ENCODE data around the gene SUPT16H.

Gene SUPT16H

GRCh38 chr14:21308479-21309237 is 75.2 kb downstream of the SUPT16H start (continued):
- TF ChIP-seq ZBTB6 (tag by site-specific recombination; IDR thresholded peaks at IDR 0.05) (no peak), KLF16 (tag by site-specific recombination; IDR thresholded peaks at IDR 0.05) (peak; percentile 53), ZNF266 (tag by site-specific recombination; IDR thresholded peaks at IDR 0.05; ENCODE audit: low read depth) (no peak), ZNF488 (tag by site-specific recombination; IDR thresholded peaks at IDR 0.05) (no peak), ZNF335 (tag by site-specific recombination; conservative IDR thresholded peaks at IDR 0.05) (no peak), ZBTB17 (tag by site-specific recombination; IDR thresholded peaks at IDR 0.05) (peak; percentile 37; the same call in 1 of the 2 replicates), ZNF670 (tag by site-specific recombination; IDR thresholded peaks at IDR 0.05; ENCODE audit: low read depth) (no peak), ZNF560 (tag by site-specific recombination; IDR thresholded peaks at IDR 0.05; ENCODE audit: borderline replicate concordance) (no peak), MYNN (tag by site-specific recombination; IDR thresholded peaks at IDR 0.05; ENCODE audit: borderline replicate concordance) (no peak), ZNF837 (tag by site-specific recombination; IDR thresholded peaks at IDR 0.05) (no peak), ATF2 (tag by site-specific recombination; IDR thresholded peaks at IDR 0.05; ENCODE audit: low read depth) (no peak), HOXD13 (CRISPR knock-in tag; IDR thresholded peaks at IDR 0.05; ENCODE audit: borderline replicate concordance) (no peak), INSM2 (tag by site-specific recombination; IDR thresholded peaks at IDR 0.05) (no peak), ZBTB11 (tag by site-specific recombination; conservative IDR thresholded peaks at IDR 0.05; ENCODE audit: low read depth) (no peak), ZNF132 (tag by site-specific recombination; IDR thresholded peaks at IDR 0.05; ENCODE audit: borderline replicate concordance) (no peak), ZSCAN16 (tag by site-specific recombination; IDR thresholded peaks at IDR 0.05) (no peak), ZNF747 (tag by site-specific recombination; IDR thresholded peaks at IDR 0.05) (no peak), ZNF354C (tag by site-specific recombination; IDR thresholded peaks at IDR 0.05; ENCODE audit: borderline replicate concordance, low read depth) (no peak), ZSCAN30 (tag by site-specific recombination; IDR thresholded peaks at IDR 0.05) (no peak), ZNF121 (tag by site-specific recombination; IDR thresholded peaks at IDR 0.05) (no peak), GLI4 (tag by site-specific recombination; IDR thresholded peaks at IDR 0.05) (no peak), ZNF174 (tag by site-specific recombination; IDR thresholded peaks at IDR 0.05) (no peak), ZNF529 (tag by site-specific recombination; IDR thresholded peaks at IDR 0.05; ENCODE audit: insufficient replicate concordance) (no peak), ZBTB49 (tag by site-specific recombination; IDR thresholded peaks at IDR 0.05; ENCODE audit: low read depth) (no peak), ZNF677 (tag by site-specific recombination; IDR thresholded peaks at IDR 0.05) (no peak), ZNF140 (tag by site-specific recombination; IDR thresholded peaks at IDR 0.05) (no peak), GFI1B (tag by site-specific recombination; IDR thresholded peaks at IDR 0.05) (no peak), ZNF155 (tag by site-specific recombination; IDR thresholded peaks at IDR 0.05) (no peak), SP7 (tag by site-specific recombination; IDR thresholded peaks at IDR 0.05) (peak; percentile 53; the same call in 1 of the 2 replicates), YY2 (tag by site-specific recombination; IDR thresholded peaks at IDR 0.05) (peak; percentile 75)
